Mucosa of gallbladder (tissue), 1 donor: Measurements from ENCODE around the gene KRTAP4-3. TPM values are rescaled to one million over a fixed set of nuclear protein-coding genes. Genes with fewer than 3 reads are reported as not detected.
"Not testable (repeated sequence)": the region's sequence is repeated elsewhere in the genome, so short reads cannot be mapped to it uniquely, and the experiment has no call there.

ENCODE experiments used
- DNase-seq: peaks from one replicate; pipeline ENCODE4 v3.0.0-alpha.2; 2020; ENCODE audit warnings: low spot score
- total RNA-seq: library from RNA; stranded (reverse); gene quantifications from one replicate; pipeline ENCODE4 v1.2.1, GENCODE V29; 2021
- donor health status: DM: no; HTN: no; CAD: no.

KRTAP4-3 gene
- total RNA-seq, 1 donor from 2014 or later = not detected

DNA sequence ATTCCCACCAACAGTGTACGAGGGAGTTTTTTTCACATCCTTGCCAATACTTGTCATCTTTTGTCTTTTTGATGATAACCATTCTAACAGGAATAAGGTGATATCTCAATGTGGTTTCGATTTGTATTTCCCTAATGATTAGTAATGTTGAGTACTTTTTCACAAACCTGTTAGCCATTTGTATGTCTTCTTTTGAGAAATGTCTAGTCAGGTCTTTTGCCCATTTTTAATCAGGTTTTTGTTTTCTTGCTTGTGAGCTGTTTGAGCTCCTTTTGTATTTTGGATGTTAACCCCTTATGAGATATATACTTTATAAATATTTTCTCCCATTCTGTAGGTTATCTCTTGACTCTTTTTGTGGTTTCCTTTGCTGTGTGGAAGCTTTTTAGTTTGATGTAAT, 16.5 kb downstream of the KRTAP4-3 start:
- no peak for DNase-seq

DNA sequence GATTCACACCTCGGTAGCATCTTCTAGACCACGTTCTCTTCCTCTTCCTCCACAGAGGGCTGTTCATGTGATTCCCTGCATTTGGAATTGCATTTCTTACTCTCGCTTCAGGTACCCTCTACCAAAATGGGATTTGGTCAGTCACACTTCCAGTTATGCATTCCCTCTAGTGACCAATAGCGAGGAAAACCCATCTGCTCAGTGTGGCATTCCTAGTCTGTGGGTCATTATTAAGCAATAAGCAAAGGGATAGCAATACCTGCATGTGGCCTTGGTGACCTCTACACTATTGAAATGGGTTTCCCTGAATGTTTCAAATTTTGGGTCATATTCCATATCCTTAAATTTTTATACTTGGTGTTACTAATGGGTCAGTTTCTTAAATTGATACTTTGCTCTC, 18.0 kb downstream of the KRTAP4-3 start:
- no peak for DNase-seq

DNA sequence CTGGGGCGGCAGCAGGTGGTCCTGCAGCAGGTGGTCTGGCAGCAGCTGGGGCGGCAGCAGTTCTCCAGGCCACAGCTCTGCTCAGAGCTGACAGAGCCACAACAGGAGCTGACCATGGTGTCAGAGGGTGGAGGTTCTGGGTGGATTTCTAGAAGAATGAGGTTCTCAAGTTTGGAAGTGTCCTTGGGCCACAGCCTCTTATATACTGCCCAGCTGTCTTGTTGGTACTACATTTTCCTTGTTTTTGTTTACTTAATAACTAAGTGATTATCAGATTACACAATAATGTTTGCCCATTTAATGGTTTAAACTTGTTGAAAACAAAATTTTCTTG, 18.4 kb downstream of the KRTAP4-3 start, which contains the start of gene KRTAP4-5:
TSS of gene KRTAP4-5 (minus strand) at position 174 of the 334 bp plus-strand sequence. CDS start at position 116, 58 bp downstream.
- DNase-seq = no peak

DNA sequence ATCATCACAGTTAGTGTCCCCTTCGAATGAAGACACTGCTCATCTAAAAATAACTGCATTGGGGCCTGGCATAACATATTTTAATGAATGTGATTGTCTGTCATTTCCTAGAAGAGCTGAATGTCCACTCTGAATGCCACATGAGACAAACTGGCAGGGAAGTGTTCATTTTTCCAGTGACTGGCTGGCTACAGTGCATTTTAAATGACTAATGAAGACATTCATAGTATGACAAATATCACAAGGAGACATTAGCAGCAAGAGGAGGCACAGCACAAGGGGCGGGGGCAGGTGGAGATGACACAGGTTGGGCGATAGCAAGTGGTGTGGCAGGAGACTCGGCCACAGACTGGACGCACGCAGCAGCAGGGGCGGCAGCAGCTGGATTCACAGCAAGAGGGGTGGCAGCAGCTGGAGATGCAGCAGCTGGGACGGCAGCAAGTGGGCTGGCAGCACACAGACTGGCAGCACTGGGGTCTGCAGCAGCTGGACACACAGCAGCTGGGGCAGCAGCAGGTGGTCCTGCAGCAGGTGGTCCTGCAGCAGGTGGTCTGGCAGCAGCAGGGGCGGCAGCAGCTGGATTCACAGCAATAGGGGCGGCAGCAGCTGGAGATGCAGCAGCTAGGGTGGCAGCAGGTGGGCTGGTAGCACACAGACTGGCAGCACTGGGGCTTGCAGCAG, 18.9 kb downstream of the KRTAP4-3 start:
- DNase-seq = not testable (repeated sequence)

DNA sequence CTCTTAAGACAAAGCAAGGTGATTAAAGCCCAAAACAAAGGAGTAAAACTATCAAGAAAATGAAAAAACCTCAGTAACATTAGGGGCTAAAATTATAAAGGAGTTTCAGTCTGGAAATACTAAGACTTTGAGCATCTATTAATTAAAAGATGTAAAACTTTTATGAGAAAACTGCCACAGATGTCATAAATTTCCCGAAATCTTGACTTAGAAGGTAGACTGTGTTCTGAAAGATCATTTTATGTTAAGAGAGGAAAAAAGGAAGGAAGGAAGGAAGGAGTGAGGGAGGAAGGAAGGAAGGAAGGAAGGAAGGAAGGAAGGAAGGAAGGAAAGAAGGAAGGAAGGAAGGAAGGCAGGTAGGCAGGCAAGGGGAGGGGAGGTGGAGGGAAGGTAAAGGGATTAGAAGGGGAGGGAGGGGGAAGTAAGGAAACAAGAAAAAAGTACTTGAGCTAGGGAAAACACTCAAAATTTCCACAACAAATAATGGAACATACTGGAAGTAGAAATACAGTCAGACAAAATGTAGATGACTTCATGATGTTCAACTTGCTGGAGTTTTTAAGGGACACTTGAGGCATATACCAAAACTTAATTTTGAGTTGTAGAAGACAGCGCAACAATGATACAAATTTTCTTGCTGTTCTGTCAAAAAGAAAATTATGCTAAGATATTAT, 20.4 kb downstream of the KRTAP4-3 start:
- DNase-seq = no peak

DNA sequence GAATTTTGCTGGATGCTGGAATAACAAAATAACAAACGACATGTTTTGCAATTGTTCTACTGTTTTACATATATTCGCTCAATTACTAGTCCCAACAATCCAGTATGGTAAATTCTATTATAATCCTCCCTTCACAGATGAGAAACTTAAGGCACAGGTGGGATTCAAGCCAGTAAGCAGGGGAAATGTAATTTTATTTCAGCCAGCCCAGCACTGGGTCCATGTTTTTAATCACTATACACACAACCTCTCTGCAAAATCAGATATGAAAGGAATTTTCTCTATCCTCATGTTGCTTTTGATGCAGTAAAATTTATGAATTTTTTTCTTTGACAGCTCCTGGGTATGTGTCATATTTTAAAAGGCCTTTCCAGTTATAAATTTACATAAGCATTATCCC, 22.8 kb downstream of the KRTAP4-3 start:
- DNase-seq = no peak

DNA sequence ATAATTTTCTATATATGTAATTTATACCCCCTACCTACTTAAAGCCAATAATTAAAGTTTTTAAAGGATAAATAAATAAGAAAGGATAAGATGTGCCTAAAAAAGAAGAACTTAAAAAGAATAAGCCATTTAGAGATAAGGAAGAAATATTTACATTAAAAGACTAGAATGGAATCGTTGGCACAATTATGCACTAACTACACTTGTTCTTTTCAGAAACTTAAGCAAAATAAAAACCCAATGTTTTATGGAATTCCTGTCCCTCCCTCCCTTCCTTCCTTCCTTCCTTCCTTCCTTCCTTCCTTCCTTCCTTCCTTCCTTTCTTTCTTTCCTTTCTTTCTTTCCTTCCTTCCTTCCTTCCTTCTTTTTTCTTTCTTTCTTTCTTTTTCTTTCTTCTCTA, 23.2 kb downstream of the KRTAP4-3 start:
- DNase-seq = no peak

DNA sequence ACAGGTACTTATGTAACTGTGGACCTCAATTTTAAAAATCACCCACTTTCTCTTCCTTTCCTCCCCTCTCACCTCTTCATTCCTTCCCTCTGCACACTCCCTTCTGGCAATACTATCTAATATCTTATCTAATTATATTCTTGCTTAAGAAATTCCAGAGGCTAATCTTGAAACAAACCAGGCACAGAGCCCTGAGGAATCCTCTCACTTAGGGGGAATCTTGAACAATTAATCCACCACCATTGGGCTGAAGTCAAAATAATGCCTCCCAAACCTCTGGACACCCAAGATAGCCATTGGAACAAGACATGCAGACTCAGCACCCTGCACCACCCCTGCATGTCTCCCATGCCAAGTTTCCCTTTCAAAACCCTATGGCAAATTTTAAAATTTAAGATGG, 26.7 kb downstream of the KRTAP4-3 start:
- DNase-seq = no peak

DNA sequence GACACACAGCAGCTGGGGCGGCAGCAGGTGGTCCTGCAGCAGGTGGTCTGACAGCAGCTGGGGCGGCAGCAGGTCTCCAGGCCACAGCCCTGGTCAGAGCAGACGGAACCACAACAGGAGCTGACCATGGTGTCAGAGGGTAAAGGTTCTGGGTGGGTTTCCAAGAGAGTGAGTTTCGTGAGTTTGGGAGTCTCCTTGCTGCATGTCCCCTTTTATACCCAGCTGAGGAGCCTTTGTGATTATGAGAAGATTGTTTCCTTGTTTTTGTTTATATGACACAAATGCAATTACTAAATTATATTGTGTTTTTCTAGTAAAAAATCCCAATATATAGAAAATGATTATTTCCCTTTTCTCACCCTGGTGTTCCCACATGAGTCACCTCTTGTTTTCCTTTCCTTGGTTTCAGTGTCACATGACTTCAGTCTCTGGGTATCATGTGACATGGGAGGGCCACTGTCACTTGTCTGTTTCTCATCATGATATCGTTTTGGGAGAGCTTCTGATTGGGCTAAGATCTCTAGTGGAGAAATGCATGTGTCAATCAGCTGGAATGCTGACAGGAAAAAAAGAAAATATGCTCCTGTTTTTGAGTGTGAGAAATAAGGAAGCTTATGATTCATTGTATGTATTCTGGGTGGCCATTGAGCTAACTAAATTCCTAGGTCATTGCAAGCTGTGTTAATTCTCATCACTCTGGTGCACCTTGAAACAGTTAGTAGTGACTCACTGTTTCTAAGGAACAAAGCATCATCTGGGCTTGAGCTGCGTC, 27.5 kb downstream of the KRTAP4-3 start, which contains the start of gene KRTAP4-6:
TSS of gene KRTAP4-6 (minus strand) at position 185 of the 772 bp plus-strand sequence. CDS start at position 128, 57 bp downstream.
- no peak for DNase-seq

DNA sequence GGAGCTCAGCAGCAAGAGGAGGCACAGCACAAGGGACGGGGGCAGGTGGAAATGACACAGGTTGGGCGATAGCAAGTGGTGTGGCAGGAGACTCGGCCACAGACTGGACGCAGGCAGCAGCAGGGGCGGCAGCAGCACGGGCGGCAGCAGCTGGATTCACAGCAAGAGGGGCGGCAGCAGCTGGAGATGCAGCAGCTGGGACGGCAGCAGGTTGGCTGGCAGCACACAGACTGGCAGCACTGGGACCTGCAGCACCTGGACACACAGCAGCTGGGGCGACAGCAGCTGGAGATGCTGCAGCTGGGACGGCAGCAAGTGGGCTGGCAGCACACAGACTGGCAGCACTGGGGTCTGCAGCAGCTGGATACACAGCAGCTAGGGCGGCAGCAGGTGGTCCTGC, 28.2 kb downstream of the KRTAP4-3 start:
- not testable (repeated sequence) for DNase-seq

DNA sequence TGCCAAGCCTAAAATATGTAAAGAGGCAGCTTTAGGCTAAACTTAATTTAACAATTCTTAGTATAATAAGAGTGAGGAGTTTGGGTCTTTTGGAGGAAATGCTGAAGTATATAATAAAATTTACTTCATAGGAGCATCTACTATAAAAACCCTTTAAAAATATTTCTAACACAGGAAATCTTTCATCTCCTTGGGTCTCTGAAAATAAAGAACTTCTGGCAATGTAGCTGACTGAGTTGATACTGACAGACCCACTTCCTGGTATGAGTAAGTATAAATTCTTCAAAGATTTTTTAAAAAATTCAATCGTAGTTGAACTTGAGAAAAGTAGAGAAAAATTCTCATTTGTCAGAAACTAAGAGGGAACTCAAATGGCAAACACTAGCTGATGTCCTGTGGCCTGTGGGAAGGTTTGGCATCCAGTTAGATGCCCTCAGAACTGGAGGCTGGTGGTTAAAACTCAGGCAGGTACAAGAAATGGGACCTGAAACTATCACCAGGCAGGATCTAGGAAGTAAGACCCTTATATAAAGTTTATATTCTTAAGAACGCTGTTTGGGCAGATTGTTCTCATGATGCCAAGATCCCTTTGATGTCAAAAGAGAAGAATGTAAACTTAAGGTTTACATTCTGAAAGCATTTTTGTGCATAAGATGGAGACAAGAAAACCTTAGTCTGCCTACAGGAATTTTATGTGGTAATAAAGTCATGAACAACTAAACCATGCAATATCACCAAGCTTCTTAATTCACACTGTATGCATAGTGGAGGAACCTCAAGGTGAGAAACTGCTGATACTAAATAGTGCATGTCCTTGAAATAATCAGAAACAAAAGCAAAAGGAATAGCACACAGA, 33.9 kb downstream of the KRTAP4-3 start:
- no peak for DNase-seq

DNA sequence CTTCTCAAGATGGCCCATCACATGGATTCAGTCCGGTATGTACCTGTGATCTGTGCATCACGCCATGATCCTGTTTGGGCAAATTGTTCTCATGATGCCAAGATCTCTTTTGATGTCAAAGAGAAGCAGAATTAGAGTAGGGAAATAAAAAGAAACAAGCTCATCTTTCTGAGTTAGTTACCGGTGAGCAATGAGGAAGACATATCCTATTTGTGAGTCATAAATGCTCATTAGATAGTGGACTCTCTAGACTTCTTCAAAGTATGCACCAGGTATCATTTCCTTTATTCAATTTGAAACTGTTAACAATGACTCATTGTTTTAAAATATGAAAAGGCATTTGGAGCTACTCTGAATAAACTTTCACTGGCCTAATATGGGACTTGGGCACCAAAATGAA, 36.0 kb downstream of the KRTAP4-3 start:
- no peak for DNase-seq

DNA sequence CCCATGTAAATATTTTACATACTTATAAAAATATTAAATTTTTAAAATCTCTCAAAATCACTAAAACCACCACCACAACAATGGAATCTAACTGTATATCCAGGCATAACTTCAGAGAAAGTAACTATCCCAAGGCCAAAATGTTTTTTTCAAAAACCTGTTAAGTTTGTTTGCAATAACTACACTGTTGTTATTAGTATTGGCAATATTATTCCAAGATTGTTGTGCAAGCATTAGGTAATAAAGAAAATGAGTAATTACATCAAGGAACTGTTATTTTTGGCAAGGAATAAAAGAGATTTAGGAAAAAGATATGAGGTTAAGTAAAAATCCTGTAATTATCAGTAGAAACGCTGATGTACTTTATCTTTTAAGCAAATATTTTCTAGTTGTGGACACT, 40.6 kb downstream of the KRTAP4-3 start:
- no peak for DNase-seq

DNA sequence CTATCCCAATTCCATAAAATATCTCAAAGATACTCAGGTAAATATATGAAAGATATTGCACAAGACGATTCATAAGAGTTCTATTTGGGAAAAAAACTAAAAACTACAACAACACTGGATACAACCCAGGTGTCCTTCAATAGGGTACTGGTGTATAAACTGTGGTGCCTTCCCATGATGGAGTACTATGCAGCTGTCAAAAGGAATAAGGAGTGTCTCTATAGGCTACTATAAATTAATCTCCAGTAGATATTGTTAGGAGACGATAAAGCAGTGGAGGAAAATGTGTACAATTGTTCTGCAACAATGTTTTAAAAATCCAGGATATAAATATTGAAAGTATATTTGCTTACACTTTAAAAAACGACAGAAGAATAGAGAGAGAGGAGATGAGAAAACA, 41.6 kb downstream of the KRTAP4-3 start:
- no peak for DNase-seq

DNA sequence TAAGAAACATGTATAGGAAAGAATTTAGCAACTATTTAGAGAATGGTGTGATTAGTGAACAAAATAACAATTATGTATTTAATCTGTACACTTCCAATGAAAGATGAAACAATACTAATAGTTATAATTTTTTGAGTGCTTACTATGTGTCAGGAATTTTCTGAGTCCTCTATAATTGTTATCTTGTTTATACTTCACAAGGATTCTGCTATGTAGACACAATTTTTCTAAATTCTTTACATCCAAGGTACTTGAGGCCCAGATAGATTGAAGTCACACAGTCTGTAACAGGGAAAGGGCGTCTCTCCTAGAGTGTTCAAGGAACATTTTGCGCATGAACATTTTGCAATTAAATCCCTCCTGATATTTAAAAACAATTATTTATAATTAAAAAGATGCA, 43.0 kb downstream of the KRTAP4-3 start:
- DNase-seq = no peak

DNA sequence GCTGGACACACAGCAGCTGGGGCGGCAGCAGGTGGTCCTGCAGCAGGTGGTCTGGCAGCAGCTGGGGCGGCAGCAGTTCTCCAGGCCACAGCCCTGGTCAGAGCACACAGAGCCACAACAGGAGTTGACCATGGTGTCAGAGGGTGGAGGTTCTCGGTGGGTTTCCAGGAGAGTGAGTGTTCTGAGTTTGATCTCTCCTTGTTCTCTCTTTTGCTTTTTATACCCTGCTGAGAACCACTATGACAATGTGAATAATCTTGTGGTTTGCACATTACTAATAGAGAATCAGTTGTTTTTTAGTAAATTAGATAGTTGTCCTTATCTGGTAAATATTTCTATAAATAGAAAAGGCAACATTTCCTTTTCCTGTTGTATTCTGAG, 44.0 kb downstream of the KRTAP4-3 start, which contains the start of gene KRTAP4-12:
TSS of gene KRTAP4-12 (minus strand) at position 192 of the 381 bp plus-strand sequence. CDS start at position 132, 60 bp downstream.
- not testable (repeated sequence) for DNase-seq

DNA sequence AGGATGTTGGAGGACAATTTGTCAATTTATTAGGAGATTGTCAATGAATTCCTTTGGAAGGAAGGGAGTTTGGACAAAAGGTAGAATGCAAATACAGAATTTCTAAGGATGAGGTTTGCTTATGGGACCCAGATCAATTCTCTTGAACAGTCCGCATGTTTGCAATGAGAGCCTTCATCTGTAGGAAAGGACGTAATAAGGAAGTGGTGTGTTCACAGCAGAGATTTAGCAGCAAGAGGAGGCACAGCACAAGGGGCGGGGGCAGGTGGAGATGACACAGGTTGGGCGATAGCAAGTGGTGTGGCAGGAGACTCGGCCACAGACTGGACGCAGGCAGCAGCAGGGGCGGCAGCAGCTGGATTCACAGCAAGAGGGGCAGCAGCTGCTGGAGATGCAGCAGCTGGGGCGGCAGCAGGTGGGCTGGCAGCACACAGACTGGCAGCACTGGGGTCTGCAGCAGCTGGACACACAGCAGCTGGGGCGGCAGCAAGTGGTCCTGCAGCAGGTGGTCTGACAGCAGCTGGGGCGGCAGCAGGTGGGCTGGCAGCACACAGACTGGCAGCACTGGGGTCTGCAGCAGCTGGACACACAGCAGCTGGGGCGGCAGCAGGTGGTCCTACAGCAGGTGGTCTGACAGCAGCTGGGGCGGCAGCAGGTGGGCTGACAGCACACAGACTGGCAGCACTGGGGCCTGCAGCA, 44.6 kb downstream of the KRTAP4-3 start:
- DNase-seq = not testable (repeated sequence)

DNA sequence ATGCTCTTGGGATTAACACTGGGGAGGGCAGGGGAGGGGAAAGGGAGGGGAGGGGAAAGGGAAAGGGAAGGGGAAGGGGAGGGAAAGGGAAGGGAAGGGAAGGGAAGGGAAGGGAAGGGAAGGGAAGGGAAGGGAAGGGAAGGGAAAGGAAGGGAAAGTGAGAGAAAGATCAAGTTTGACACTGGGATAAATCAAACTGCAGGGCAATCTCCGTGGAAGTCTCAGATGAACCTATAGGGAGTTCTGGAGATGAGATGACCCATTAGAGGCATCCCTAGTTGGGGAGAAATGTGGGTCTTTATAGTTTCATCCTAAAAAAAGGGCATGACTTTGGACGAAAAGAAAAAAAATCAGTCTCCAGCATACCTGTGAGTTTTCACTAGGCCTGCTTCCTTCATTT, 46.3 kb downstream of the KRTAP4-3 start:
- no peak for DNase-seq

DNA sequence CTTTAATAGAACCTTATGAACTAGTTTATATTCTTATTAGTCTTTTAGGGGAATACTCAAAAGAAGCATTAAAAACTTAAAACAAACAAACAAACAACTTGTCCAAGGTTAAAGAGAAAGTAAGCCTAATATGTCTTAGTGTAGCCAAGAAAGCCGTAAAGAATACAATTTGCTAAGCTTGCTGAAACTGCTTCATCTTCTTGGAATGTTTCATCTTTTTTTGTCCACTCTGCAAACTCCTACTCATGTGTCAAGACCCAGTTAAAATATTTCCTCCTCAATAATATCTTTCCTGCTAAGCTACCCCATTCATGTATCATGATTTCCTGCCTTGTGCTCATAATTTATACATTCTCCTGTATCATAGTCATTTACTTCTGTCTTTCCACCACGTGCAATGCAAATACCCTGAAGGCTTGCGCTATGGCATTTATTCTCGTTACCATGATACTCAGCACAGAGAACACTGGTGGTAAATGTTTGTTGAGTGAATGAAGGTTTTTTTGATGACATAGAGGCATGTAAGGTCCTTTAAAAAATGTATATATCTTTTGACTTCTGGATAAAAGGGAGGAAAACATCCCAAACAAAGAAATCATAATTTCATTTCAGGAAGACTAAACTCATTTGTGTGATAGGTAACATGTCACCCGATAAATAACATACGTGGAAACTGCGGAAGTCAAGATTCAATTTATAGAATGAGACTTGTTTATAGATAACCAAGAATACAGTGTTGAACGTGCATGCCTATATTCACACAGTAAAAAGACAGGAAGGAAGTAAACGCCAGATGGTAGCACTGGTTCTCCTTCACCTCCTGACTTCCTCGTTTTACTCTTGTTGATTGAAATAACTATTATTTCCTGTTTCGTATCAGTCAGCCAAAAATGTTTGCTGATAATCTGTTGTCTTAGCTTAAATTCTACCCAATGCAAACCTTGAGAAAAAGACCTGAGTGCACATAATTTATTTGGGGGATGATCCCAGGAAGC, 48.0 kb downstream of the KRTAP4-3 start:
- DNase-seq = not testable (repeated sequence)

DNA sequence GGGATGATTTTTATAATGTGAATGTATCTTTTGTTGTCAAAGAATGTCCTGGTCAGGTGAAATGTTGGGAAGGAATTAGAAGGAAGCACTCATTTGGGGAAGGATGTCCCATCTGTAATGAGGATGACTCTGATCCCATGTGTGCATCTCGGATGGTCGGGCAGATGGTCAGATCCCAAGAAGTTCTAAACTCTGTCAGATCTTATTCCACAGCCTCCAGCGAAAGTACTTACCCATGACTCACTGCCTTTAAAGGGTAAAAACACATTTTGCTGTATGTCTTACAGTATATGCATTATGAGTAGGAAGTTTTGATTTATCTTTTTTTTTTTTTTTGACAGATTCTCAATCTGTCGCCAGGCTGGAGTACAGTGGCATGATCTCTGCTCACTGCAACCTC, 49.3 kb downstream of the KRTAP4-3 start:
- DNase-seq = no peak
